Ramos (cell line): ENCODE measurements around the gene GPR6.

ENCODE experiments used
- in situ Hi-C: fragments of 300-500 bp; cut with MboI; formaldehyde crosslinking; loops from one replicate; pipeline ENCODE4 v1.14.3; 2022; ENCODE audit warnings: low sequenced_read_pairs; ENCODE audit not compliant: unreplicated experiment

GPR6 gene

GRCh38 chr6:109978174-109979032, at the start of gene GPR6:
GPR6 (plus strand) TSS chr6:109978311; CDS start chr6:109979113, 802 bp downstream.
- in situ Hi-C loops: no loop called here

DNA sequence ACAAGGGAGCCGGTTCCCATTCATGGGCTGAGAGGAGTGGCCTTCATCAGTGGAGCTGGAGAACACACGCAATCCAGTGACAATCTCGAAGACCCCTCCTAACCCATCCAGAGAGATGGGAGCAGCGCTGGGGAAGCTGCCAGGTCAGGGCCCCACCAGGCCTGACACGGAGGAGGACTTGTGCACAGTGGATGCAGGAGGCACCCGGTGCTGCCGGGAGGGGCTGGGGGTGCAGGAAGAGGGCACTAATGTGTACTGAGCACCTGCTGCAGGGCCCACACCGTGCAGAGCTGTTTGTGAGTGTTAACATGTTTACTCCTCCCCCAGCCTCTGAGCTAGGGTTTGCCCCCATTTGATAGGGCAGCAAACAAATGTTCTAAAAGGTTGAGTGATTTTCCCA, 43.8 kb upstream of the GPR6 start:
- in situ Hi-C loops: no loop called here

DNA sequence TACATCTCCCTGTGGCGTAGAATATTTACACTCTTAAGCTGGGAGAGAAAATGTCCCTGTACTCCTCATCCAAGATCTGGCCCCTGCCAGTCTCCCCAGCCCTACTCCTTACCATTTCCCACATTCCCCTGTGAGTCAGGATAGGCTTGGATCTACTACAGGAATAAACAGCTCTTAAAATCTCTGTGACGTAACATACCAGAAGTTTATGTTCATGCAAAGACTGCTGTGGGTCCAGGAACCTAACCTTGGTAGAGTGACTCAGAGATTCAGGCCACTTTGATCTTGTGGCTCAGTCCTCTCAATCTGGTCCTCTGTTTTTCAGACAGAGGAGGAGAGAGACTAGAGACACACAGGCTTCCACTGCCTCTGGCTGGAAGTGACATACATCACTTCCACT, 38.5 kb upstream of the GPR6 start:
- in situ Hi-C loops: no loop called here

GRCh38 chr6:109944448-109944847, 33.7 kb upstream of the GPR6 start:
- in situ Hi-C loops: no loop called here

GRCh38 chr6:109945091-109945490, 33.0 kb upstream of the GPR6 start:
- in situ Hi-C loops: no loop called here

GRCh38 chr6:109946979-109947378, 31.1 kb upstream of the GPR6 start:
- in situ Hi-C loops: no loop called here

DNA sequence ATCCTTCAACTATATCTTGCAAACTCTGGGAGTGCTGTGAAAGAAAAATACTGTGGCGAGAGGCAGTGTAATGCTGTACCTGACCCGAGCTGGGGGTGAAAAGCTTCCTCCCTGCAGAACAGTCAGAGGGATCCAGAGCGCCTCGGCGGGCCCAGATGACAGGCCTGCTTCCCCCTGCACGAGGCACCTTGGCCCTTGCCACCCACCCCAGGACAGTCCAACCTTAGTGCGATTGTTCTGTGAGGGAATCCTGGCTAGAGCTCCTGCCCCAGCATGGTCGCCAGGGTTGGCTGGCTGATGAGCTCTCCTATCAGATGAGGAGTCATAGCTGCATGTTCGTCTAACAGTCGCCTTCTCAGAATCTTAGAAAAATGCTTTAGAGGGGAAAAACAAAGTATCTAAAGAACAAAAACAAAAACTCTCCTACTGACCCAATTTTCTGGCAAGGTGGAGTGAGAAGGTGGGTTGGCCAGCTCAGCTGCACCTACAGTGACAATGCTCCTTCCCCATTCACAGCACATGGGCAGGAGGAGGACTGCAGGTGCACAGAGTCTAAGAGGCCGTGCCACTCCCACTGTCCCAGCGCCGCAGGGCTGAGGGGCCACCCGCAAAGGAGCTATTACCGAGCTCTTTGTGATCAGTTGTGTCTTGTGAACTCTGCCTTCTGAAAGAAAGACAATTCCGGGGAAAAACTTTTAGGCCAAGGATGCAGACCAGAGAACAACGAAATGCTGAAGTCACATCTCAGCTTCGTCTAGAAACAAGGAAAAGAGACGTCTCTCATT, 28.6 kb upstream of the GPR6 start:
- in situ Hi-C loops: no loop called here

GRCh38 chr6:109955491-109955890, 22.6 kb upstream of the GPR6 start:
- in situ Hi-C loops: no loop called here

GRCh38 chr6:109958626-109959025, 19.5 kb upstream of the GPR6 start:
- in situ Hi-C loops: no loop called here

GRCh38 chr6:109961611-109962041, 16.5 kb upstream of the GPR6 start:
- in situ Hi-C loops: no loop called here

- in situ Hi-C loops: no loop called here
Observed at GRCh38 chr6:109962271-109962670, 15.8 kb upstream of the GPR6 start.

GRCh38 chr6:109963598-109964170, 14.4 kb upstream of the GPR6 start:
- in situ Hi-C loops: no loop called here

DNA sequence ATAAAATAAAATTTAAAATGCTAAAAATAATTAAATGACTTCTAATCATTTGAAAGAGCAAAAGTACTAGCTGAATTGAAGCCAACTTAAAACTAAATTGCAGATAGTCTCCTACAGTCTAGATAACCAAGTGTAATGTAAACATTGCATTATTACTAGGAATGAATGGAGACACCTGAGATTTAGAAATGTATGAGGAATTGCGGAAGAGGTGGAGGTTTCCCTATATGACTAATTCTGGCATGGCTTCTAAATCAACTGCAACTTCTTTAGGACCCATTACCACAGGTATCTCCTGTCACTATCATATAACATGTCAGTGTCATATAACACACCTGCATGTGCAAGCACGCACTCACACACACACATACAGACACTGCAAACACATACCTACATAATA, 13.2 kb upstream of the GPR6 start:
- in situ Hi-C loops: no loop called here

DNA sequence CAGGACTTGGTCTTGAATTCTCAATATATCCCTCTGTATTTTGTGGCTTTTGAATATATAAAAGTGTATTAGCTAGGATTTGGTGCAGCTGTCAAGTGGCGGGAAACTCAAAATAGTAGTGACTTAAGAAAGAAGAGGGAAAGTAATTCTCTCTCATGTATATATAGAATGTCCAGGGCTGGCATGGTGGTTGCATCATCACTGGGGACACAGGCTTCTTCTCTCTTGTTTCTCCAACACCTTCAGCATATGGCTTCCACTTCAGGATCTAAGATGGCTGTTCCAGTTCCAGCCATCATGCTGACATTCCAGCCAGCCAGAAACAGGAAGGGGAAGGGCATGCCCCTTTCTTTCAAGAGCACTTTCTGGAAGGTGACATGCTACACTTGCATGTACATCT, 11.8 kb upstream of the GPR6 start:
- in situ Hi-C loops: no loop called here

DNA sequence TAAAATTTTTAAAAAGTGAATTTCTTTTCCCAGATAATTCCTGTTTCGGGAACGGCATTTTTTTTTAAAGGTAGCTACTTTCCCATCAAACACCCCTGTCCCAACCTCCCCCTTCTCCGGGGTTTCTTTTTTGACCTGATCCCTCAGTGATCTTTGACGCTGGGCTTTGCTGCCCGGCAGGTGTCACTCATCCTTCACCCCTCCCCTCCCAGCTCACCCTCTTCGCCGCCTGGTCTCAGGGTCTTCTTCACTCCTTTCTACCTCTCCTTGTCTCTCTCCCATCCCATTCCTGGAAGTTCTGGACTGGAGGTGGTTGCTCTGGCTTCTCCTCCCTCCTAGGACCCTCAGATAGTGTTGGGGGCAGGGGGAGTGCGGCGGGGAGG, 329 bp upstream of the GPR6 start:
- in situ Hi-C loops: no loop called here

GRCh38 chr6:109979033-109979921, 1.2 kb downstream of the GPR6 start:
- in situ Hi-C loops: no loop called here

- in situ Hi-C loops: no loop called here
Observed at GRCh38 chr6:109984410-109984809, 6.3 kb downstream of the GPR6 start.

- in situ Hi-C loops: no loop called here
Observed at GRCh38 chr6:109987196-109987595, 9.1 kb downstream of the GPR6 start.

DNA sequence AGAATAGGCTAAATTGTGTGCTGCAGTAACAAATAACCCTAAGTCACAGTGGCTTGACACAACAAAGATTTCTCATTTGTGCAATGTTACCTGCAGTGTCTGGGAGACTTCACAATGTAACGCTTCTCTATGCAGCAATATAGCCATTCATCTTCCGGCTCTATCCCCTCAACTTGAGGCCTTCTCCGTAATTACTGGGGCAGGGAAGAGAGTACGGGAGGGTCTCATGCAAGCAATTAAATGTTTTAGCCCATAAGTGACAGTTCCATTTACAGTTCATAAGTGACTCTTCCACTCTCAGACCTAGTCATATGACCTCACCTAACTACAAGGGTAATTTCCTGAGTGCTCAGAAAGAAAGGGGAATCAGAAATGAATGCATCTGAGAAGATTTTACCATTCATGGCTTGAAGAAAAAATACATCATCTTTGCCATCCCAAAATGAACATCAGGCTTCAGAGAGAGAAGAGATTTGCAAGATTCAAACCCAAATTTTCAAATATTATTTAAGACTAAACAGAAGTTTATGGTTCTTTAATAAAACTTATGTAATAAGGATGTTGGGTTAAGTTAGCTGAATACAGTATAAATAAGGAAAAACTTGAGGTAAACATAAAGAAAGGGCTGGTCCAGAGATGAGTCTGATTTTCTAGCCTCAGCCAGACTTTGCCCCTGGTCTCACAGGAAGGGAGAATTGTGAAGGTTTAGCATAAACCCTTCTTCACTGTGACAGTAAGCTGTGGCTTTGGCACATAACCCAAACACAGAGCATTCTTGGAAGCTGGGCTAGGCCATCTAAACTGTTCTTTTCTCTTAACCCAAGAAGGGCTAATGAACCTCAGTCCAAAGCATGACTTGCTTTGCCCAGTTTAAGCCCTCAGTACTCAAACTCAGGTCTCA, 13.3 kb downstream of the GPR6 start:
- in situ Hi-C loops: no loop called here
